Activated T-helper 1 cell treated with anti-CD3 and anti-CD28 coated beads, Interleukin-12 subunit alpha, Interleukin-12 subunit beta, Interleukin-2, Interleukin-4 antibody, amounts not matched to agents 30 ng/mL and 10 ng/mL and 1 ng/mL, durations not matched to agents 14 hours and 24 hours and 36 hours (primary cell): ENCODE measurements around the gene DMKN. TPM values are rescaled to one million over a fixed set of nuclear protein-coding genes. Genes with fewer than 3 reads are reported as not detected.
"Not testable (repeated sequence)": the region's sequence is repeated elsewhere in the genome, so short reads cannot be mapped to it uniquely, and the experiment has no call there.

Experiments
- DNase-seq: peaks from one replicate; pipeline ENCODE4 v3.0.0; 2021; ENCODE audit warnings: low spot score
- H3K27ac Mint-ChIP-seq: one replicate; pipeline ENCODE4 v1.8.0; 2021; ENCODE audit warnings: mild to moderate bottlenecking, mixed read lengths
- H3K27me3 Mint-ChIP-seq: one replicate; pipeline ENCODE4 v1.8.0; 2022; ENCODE audit warnings: mild to moderate bottlenecking, moderate library complexity, mixed read lengths; ENCODE audit not compliant: insufficient read depth
- H3K36me3 Mint-ChIP-seq: one replicate; pipeline ENCODE4 v1.8.0; 2021; ENCODE audit warnings: low read depth, mixed read lengths
- H3K4me1 Mint-ChIP-seq: one replicate; pipeline ENCODE4 v1.8.0; 2021; ENCODE audit warnings: low read depth, mixed read lengths
- H3K4me3 Mint-ChIP-seq: one replicate; pipeline ENCODE4 v1.8.0; 2021; ENCODE audit warnings: mild to moderate bottlenecking, moderate library complexity, mixed read lengths
- H3K9me3 Mint-ChIP-seq: one replicate; pipeline ENCODE4 v1.8.0; 2021; ENCODE audit warnings: mixed read lengths
- intact Hi-C: fragments of 100-400 bp; cut with micrococcal nuclease; formaldehyde crosslinking; loops from one replicate; pipeline ENCODE4 v1.15.1; 2024
- total RNA-seq: library from RNA; stranded (reverse); gene quantifications from 2 replicates; pipeline ENCODE4 v1.2.3, GENCODE V29; 2022

The DMKN gene
- total RNA-seq, 1 donor from 2014 or later = not detected

DNA sequence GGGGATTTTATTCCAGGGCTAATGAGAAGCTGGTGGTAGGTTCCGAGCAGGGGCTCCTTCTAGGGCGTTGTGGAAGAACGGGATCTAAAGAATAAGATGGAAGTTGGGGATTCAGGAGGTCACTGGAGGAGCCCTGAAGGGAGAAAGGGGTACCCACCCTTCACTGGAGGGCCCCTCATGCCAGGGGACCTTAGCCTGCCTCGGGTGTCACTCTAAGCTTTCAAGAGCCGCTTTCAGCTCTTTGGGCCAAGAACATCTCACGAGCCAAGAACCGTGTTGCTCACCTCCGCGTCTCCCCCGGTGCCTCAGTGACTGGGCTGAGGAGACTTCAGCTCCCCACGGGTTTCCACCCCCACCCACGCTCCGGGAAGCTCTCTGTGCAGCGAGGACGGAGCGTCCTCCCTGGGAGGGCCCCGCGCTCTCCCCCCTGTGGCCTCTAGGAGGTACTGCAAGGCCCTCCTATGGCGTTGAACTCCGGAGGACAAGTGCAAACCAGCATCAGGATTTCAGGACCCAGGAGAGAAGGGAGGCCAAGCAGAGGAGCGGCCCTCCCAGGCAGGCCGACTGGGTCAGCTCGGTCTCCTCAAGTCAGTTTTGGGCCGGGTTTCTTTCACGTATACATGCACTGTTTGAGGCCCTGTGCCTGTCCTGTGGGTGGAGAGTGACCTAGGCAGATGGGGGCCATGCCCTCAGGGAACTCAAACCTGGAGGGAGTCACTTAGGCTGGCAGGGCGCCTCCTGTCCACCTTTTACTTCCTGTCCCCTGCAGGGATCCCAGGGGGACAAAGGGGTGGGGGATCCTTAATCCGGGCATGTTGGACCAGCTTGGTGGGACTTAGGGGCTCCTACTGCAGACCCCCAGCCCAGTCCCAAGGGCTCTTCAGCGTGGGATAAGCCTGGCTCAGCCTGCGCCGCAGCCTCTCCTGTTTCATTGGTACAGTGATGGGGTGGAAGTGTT, 18.1 kb downstream of the DMKN start:
- H3K36me3 Mint-ChIP-seq = no peaks in the 10 kb centered on the region
- intact Hi-C loops = loop anchor here (1.0 to 2.0 kb wide), 3 partner anchors 27 to 226 kb away; no protein-coding TSS in a partner anchor
- no peak overlapping the region for H3K27ac Mint-ChIP-seq
- H3K9me3 Mint-ChIP-seq = no peaks in the 10 kb centered on the region
- H3K4me1 Mint-ChIP-seq = peaks cover 11% of the 10 kb centered on the region
- H3K4me3 Mint-ChIP-seq = no peak overlapping the region
- DNase-seq = peak; percentile 47
- H3K27me3 Mint-ChIP-seq = peaks cover 11% of the 10 kb centered on the region

DNA sequence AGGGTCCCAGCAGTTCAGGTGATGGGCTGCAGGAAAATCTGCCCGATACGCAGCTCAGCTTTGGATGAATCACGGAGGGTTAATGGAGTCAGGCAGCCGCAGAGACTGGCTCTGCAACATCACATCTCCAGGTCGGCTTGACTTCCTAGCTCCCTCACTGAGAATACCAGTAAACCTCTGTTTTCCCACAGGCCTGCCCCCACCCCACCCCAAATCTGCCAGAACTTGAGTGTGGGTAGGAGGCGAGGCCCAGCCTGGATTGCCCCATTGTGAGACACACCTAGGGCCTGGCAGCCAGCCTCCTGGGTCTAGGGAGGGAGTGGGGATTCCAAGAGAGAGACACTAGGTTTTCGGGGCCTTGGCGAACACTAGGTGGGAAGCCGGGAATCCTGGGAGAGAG, 19.5 kb downstream of the DMKN start:
- intact Hi-C loops = loop anchor here (2.0 kb wide), 1 partner anchor 25 kb away; no protein-coding TSS in a partner anchor
- H3K4me3 Mint-ChIP-seq = no peak overlapping the region
- H3K4me1 Mint-ChIP-seq = peaks cover 11% of the 10 kb centered on the region
- peaks cover 13% of the 10 kb centered on the region for H3K27me3 Mint-ChIP-seq
- H3K36me3 Mint-ChIP-seq = no peaks in the 10 kb centered on the region
- no peak for DNase-seq
- H3K27ac Mint-ChIP-seq = peak overlapping the region; percentile 15
- no peaks in the 10 kb centered on the region for H3K9me3 Mint-ChIP-seq

DNA sequence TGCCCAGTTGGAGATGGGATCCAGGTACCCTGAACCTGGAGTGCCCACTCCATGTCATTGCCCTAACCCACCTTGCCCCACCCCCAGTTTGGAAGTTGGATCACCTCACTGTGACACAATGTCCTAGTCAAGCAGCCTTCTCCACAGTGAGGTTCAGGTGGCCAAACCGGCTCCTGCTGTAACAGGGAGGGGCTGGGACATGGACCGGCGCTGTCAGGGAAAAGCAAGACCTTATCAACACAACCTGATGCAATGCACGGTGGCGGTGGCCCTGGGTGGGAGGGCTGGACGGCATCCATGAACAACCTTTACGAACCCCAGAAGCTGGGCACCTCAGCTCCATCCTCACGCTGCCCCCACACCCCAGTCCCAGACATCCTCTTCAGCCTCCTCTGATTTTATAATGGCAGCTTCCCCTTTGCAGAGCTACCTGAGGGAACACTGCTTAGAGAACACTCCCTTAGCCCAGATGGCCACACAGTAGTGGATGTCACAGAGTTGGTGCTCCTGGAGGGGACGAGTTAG, 21.6 kb downstream of the DMKN start:
- DNase-seq = no peak
- Mint-ChIP-seq H3K4me3 (no peak overlapping the region), H3K4me1 (peaks cover 11% of the 10 kb centered on the region), H3K9me3 (no peaks in the 10 kb centered on the region), H3K36me3 (no peaks in the 10 kb centered on the region), H3K27ac (no peak overlapping the region), H3K27me3 (peaks cover 20% of the 10 kb centered on the region)
- intact Hi-C loops = no loop called here

DNA sequence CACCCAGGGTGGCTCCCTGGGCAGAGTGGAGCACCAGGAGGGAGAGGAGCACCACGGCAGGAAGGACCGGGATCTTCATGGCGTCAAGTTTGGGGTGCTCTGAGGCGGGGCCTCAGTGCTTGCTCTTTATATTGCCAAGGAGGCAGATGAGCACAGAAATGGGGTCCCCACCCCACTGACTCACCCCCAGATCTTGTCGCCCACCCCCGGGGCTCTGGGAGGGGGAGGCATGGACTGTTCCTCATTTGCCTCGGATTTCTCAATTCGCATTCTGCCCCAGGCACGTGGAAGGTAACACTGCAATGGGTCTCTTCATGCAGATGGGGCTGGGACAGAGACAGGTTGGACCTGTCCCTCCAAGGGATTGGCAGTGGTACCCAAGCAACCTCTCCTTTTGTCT, 23.1 kb downstream of the DMKN start, which contains the start of gene KRTDAP:
Gene KRTDAP (minus strand): TSS at position 101 of the 400 bp plus-strand sequence. CDS start 22 bp downstream, at position 79.
- H3K9me3 Mint-ChIP-seq = no peaks in the 10 kb centered on the region
- peaks cover 8% of the 10 kb centered on the region for H3K4me1 Mint-ChIP-seq
- peaks cover 25% of the 10 kb centered on the region for H3K27me3 Mint-ChIP-seq
- intact Hi-C loops = no loop called here
- no peak within 1 kb of the TSS for H3K4me3 Mint-ChIP-seq
- no peaks in the 10 kb centered on the region for H3K36me3 Mint-ChIP-seq
- H3K27ac Mint-ChIP-seq = no peak within 1 kb of the TSS
- no peak for DNase-seq

DNA sequence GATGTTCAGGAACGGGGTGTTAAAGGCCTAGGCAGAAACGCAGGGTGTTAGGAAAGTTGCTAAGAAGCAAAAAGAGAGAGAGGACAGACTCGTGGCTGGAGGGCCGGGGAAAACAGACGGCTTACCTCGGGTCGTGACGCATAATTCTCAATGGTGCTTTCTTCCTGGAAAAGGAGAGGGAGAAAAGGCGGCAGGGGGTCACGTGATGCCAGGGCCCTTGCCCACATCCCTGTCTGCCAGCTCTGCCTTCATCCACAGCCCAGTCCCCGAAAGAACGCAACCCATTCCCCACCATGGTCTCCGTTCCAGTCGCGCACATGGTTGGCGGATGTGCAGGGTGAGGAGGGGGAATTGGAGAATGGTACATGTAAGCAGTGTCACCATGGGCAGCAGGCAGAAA, 24.8 kb downstream of the DMKN start:
- Mint-ChIP-seq H3K27ac (no peak overlapping the region), H3K4me1 (no peaks in the 10 kb centered on the region), H3K36me3 (no peaks in the 10 kb centered on the region), H3K4me3 (no peak overlapping the region), H3K9me3 (no peaks in the 10 kb centered on the region), H3K27me3 (peaks cover 20% of the 10 kb centered on the region)
- no peak for DNase-seq
- intact Hi-C loops = no loop called here

DNA sequence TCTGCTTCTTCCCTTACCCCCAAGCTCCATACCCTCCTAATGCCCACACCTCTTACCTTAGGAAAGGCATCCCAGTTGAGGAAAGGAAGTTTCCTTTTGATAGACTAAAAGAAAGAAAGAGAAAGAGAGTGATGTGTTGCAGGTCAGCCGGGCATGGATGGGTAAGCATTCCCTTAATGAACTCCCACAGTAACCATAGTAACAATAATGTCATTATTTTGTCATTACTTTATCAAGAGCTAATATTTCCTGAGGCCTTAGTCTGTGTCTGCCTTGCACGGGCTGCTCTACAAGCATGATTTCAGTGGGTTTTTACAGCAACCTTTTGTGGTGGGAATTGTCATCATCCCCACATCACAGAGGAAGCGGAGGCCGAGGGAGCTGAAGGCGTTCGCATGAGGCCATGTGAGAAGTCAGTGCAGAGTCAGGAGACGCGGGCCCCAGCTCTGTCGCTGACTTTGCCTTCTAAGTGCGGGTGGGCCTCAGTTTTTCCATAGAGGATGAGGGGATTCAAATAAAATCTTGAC, 25.7 kb downstream of the DMKN start:
- intact Hi-C loops = no loop called here
- no peaks in the 10 kb centered on the region for H3K36me3 Mint-ChIP-seq
- no peaks in the 10 kb centered on the region for H3K4me1 Mint-ChIP-seq
- H3K4me3 Mint-ChIP-seq = no peak overlapping the region
- no peak overlapping the region for H3K27ac Mint-ChIP-seq
- no peak for DNase-seq
- H3K27me3 Mint-ChIP-seq = peaks cover 20% of the 10 kb centered on the region
- no peaks in the 10 kb centered on the region for H3K9me3 Mint-ChIP-seq

DNA sequence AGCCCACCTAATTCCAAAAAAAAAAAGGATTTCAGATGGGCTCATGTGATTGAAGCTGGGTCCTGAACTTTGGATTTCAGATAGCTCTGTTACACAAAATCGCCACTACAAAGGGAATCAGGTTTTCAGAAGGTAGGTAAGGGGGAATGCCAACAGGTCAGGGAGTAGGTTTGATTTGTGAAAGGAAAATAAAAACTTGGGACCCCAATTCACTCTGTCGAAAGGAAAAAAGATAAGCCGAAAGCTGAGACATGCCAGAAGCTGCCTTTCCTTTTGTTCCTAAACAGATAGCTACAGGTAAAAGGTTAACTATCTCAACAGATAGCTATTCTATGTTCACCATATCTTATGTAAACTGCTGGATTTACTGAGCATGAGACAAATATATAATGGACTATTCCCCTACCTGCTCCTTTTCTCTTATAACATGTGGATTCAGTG, 27.2 kb downstream of the DMKN start:
- Mint-ChIP-seq H3K4me1 (no peaks in the 10 kb centered on the region), H3K27ac (no peak overlapping the region), H3K9me3 (no peaks in the 10 kb centered on the region), H3K27me3 (peaks cover 23% of the 10 kb centered on the region), H3K36me3 (no peaks in the 10 kb centered on the region), H3K4me3 (no peak overlapping the region)
- intact Hi-C loops = no loop called here
- no peak for DNase-seq

DNA sequence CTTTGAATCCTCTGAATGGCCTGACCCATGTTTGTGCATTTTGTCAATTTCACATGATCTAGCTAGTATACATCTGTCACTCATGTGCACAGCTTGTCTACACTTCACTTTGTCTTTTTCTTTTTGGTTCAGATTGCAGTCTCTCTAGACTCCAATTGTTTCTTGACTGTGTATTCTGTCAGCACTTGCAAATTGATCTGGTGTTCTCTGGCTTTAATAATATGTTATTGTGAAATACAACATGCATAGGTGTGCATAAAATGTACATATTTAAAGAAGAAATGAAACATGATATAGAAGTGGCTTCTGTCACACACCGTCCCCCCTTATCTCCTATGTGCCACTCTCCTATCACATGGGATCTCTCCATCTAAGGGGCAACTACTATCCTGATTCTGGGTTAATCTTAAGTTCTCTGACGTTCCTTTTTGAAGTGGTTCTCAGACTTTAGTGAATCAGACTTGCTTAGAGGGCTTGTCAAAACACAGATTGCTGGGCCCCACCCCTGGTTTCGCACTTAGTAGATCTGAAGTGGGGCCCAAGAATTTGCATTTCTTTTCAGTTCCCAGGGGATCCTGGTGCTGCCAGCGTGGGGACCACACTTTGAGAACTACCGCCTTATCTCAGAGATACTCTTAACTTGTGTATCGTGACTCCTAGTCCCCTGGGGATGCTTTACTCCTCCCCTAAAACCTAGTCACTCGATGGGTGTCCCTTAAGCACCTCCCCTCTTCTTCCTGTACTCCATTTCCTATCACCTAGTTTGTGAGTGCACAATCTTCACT, 29.0 kb downstream of the DMKN start:
- Mint-ChIP-seq H3K27ac (no peak overlapping the region), H3K27me3 (peaks cover 18% of the 10 kb centered on the region), H3K36me3 (no peaks in the 10 kb centered on the region), H3K4me1 (no peaks in the 10 kb centered on the region), H3K4me3 (no peak overlapping the region), H3K9me3 (no peaks in the 10 kb centered on the region)
- no peak for DNase-seq
- intact Hi-C loops = no loop called here

DNA sequence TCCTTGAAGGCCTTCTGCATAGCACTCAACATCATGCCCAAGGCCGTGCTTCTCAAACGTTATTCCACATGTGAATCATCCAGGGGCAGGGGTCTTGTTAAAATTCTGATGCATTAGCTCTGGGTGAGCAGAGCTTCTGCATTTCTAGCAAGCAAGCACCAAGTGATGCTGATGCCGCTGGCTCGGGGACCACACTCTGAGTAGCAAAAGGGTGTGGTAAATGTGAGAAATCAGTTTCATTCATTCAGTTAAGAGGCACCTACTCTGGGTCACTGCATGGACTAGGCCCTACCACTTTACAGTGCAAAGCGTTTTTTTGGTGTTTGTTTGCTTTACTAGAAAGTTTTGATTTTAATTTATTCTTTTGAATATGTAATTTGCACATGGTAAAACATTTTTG, 30.4 kb downstream of the DMKN start:
- H3K27ac Mint-ChIP-seq = no peak overlapping the region
- H3K9me3 Mint-ChIP-seq = no peaks in the 10 kb centered on the region
- H3K27me3 Mint-ChIP-seq = peaks cover 18% of the 10 kb centered on the region
- no peaks in the 10 kb centered on the region for H3K4me1 Mint-ChIP-seq
- H3K36me3 Mint-ChIP-seq = no peaks in the 10 kb centered on the region
- no peak overlapping the region for H3K4me3 Mint-ChIP-seq
- intact Hi-C loops = no loop called here
- DNase-seq = no peak

DNA sequence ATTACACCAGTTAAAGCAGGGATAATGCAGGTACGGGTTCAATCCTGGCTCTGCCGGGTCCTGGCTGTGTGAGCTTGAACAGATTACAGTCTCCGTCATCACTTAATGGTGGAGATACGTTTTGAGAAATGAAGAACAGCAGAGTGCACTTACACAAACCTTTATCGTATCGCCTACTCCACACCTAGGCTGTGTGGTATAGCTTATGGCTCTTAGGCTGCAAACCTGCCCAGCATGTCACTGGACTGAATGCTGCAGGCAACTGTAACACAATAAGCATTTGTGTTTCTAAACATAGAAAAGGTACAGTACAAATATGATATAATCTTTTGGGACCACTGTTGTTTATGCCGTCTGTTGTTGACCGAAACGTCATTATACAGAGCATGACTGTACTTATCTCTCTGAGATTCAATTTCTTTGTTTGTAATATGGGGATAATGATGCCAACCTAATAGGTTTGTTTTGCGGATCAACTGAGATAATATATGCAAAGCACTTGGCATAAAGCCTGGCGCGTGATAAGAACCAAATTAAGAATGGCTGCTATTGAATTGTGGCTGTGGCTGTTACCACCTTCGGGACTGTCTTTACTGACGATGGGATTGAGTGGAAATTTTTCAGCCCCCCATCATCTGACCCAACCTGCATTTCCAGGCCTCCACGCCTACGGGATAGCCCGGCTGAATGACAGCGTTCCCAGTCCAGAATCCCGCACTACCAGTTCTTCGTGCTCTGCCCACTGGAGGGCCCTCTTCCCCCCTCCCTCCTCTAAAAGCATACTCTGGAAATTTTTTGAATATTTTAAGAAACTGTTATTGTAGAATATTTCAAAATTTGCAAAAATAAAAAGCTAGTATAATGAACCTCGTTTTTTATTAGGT, 34.4 kb downstream of the DMKN start:
- no peaks in the 10 kb centered on the region for H3K9me3 Mint-ChIP-seq
- no peak overlapping the region for H3K4me3 Mint-ChIP-seq
- no peaks in the 10 kb centered on the region for H3K36me3 Mint-ChIP-seq
- no peak overlapping the region for H3K27ac Mint-ChIP-seq
- DNase-seq = no peak
- H3K27me3 Mint-ChIP-seq = peaks cover 7% of the 10 kb centered on the region
- no peaks in the 10 kb centered on the region for H3K4me1 Mint-ChIP-seq
- intact Hi-C loops = no loop called here

DNA sequence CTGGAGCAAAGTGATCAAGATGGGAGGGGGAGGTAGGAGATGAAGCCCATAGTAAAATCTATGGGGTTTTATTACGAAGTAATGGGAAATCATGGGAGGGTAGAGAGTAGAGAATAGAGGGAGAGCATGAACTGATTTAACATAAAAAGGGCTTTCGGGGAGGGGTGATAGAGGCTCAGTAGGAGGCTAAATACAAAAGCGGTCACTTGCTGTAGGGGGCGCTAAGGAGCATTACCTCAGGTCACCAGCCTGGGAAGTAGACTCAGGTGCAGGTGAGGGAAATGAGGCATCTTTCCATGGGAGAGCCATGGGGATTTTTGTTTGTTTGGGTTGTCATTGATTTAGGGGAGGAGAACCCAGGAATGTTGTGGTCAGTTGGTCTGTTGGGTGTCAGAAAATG, 37.3 kb downstream of the DMKN start:
- intact Hi-C loops = no loop called here
- Mint-ChIP-seq H3K27ac (no peak overlapping the region), H3K27me3 (peaks cover 3% of the 10 kb centered on the region), H3K9me3 (no peaks in the 10 kb centered on the region), H3K4me3 (no peak overlapping the region), H3K4me1 (no peaks in the 10 kb centered on the region), H3K36me3 (no peaks in the 10 kb centered on the region)
- no peak for DNase-seq

DNA sequence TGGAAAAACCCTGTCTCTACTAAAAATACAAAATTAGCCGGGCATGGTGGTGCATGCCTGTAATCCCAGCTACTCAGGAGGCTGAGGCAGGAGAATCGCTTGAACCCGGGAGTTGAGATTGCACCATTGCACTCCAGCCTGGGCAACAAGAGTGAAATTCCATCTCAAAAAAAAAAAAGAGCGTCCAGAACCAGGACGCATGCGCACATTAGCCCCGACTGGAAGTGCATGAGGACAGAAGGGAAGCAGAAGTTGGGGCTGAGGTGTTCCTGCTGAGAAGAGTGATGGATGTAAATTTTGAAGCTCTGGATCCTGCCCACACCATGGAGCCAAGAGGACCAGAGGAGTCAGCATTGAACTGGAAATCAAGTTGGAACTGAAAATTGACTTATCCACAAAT, 38.9 kb downstream of the DMKN start:
- H3K36me3 Mint-ChIP-seq = not testable (repeated sequence)

More for the DNA sequence above, 38.9 kb downstream of the DMKN start:
- DNase-seq, intact Hi-C loops, H3K27ac Mint-ChIP-seq, H3K4me1 Mint-ChIP-seq, H3K9me3 Mint-ChIP-seq, H3K27me3 Mint-ChIP-seq, H3K4me3 Mint-ChIP-seq: not testable (repeated sequence)
